Measurements from ENCODE around the gene CDK8. TPM values are rescaled to one million over a fixed set of nuclear protein-coding genes. Genes with fewer than 3 reads are reported as not detected.

CDK8 gene
- total RNA-seq, 1 donor from 2014 or later: 11.1 TPM

- peaks cover 60% of the 10 kb centered on the region for H3K36me3 ChIP-seq
- no peaks in the 10 kb centered on the region for H3K9me3 ChIP-seq (replicated peaks)
- no peak overlapping the region for H3K27ac ChIP-seq (replicated peaks)
- no peak overlapping the region for H3K4me3 ChIP-seq
- TF ChIP-seq CTCF (IDR thresholded peaks at IDR 0.05; ENCODE audit: borderline replicate concordance): no peak
- no peak for DNase-seq
- no peaks in the 10 kb centered on the region for H3K27me3 ChIP-seq (ENCODE audit: low read depth)
- intact Hi-C loops (cut with micrococcal nuclease): no loop called here
- H3K4me1 ChIP-seq: no peaks in the 10 kb centered on the region
Measured at GRCh38 chr13:26401578-26402021, 147.7 kb downstream of the CDK8 start.

- H3K36me3 ChIP-seq: peaks cover 44% of the 10 kb centered on the region
- H3K4me3 ChIP-seq: no peak overlapping the region
- DNase-seq: no peak
- no peak overlapping the region for H3K27ac ChIP-seq (replicated peaks)
- no peak for TF ChIP-seq CTCF (IDR thresholded peaks at IDR 0.05; ENCODE audit: borderline replicate concordance)
- no peaks in the 10 kb centered on the region for H3K9me3 ChIP-seq (replicated peaks)
- H3K4me1 ChIP-seq: no peaks in the 10 kb centered on the region
- no peaks in the 10 kb centered on the region for H3K27me3 ChIP-seq (ENCODE audit: low read depth)
- intact Hi-C loops (cut with micrococcal nuclease): no loop called here
Measured at GRCh38 chr13:26406791-26407190, 152.9 kb downstream of the CDK8 start.

- no peak overlapping the region for H3K4me3 ChIP-seq
- TF ChIP-seq CTCF (IDR thresholded peaks at IDR 0.05; ENCODE audit: borderline replicate concordance): no peak
- intact Hi-C loops (cut with micrococcal nuclease): no loop called here
- no peaks in the 10 kb centered on the region for H3K27me3 ChIP-seq (ENCODE audit: low read depth)
- peaks cover 7% of the 10 kb centered on the region for H3K36me3 ChIP-seq
- no peaks in the 10 kb centered on the region for H3K4me1 ChIP-seq
- no peak for DNase-seq
- no peak overlapping the region for H3K27ac ChIP-seq (replicated peaks)
- H3K9me3 ChIP-seq (replicated peaks): peaks cover 13% of the 10 kb centered on the region
Measured at GRCh38 chr13:26411206-26411605, 157.3 kb downstream of the CDK8 start.

GRCh38 chr13:26412263-26412662, 158.3 kb downstream of the CDK8 start:
- H3K4me1 ChIP-seq: no peaks in the 10 kb centered on the region
- H3K36me3 ChIP-seq: no peaks in the 10 kb centered on the region
- intact Hi-C loops (cut with micrococcal nuclease): no loop called here
- no peak overlapping the region for H3K4me3 ChIP-seq
- DNase-seq: no peak
- no peak overlapping the region for H3K27ac ChIP-seq (replicated peaks)
- TF ChIP-seq CTCF (IDR thresholded peaks at IDR 0.05; ENCODE audit: borderline replicate concordance): no peak
- no peaks in the 10 kb centered on the region for H3K27me3 ChIP-seq (ENCODE audit: low read depth)
- H3K9me3 ChIP-seq (replicated peaks): peaks cover 13% of the 10 kb centered on the region

GRCh38 chr13:26412936-26413716, 159.2 kb downstream of the CDK8 start:
- Histone ChIP-seq H3K27ac (replicated peaks) (no peak overlapping the region), H3K27me3 (ENCODE audit: low read depth) (no peaks in the 10 kb centered on the region), H3K36me3 (no peaks in the 10 kb centered on the region), H3K4me3 (no peak overlapping the region), H3K4me1 (no peaks in the 10 kb centered on the region), H3K9me3 (replicated peaks) (peaks cover 13% of the 10 kb centered on the region)
- TF ChIP-seq CTCF (IDR thresholded peaks at IDR 0.05; ENCODE audit: borderline replicate concordance): no peak
- no peak for DNase-seq
- intact Hi-C loops (cut with micrococcal nuclease): no loop called here

All from left ventricle myocardium inferior (tissue), 1 donor.